GM12874 (cell line): ENCODE measurements around the gene CCDC85C.

Experiments used
- TF ChIP-seq, protein P1 (sequence below): IDR thresholded peaks from 2 replicates; pipeline ENCODE4 v1.5.1; 2011; ENCODE audit warnings: low read depth, mild to moderate bottlenecking, control low read depth, low read length, moderate library complexity; ENCODE audit not compliant: insufficient read depth

CCDC85C gene

DNA sequence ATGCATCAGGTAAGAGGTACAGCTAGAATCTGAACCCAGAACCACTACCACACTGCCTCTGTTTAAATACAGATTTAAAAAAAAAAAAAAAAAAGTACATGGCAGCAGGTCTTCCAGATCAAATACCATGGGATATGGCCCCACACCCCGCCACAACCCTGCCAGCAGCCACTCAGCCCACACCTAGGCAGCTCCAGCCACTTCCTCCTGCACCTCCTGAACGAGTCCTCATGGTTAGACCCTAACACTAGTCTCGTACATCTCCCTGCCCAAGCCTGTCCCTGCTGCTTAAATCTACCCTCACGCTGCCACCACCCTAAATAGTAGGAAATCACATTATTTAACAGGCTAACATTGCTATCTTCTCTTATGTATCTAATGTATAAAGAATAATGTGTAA, 135.9 kb downstream of the CCDC85C start:
- TF ChIP-seq, protein P1, sequence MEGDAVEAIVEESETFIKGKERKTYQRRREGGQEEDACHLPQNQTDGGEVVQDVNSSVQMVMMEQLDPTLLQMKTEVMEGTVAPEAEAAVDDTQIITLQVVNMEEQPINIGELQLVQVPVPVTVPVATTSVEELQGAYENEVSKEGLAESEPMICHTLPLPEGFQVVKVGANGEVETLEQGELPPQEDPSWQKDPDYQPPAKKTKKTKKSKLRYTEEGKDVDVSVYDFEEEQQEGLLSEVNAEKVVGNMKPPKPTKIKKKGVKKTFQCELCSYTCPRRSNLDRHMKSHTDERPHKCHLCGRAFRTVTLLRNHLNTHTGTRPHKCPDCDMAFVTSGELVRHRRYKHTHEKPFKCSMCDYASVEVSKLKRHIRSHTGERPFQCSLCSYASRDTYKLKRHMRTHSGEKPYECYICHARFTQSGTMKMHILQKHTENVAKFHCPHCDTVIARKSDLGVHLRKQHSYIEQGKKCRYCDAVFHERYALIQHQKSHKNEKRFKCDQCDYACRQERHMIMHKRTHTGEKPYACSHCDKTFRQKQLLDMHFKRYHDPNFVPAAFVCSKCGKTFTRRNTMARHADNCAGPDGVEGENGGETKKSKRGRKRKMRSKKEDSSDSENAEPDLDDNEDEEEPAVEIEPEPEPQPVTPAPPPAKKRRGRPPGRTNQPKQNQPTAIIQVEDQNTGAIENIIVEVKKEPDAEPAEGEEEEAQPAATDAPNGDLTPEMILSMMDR = no peak

DNA sequence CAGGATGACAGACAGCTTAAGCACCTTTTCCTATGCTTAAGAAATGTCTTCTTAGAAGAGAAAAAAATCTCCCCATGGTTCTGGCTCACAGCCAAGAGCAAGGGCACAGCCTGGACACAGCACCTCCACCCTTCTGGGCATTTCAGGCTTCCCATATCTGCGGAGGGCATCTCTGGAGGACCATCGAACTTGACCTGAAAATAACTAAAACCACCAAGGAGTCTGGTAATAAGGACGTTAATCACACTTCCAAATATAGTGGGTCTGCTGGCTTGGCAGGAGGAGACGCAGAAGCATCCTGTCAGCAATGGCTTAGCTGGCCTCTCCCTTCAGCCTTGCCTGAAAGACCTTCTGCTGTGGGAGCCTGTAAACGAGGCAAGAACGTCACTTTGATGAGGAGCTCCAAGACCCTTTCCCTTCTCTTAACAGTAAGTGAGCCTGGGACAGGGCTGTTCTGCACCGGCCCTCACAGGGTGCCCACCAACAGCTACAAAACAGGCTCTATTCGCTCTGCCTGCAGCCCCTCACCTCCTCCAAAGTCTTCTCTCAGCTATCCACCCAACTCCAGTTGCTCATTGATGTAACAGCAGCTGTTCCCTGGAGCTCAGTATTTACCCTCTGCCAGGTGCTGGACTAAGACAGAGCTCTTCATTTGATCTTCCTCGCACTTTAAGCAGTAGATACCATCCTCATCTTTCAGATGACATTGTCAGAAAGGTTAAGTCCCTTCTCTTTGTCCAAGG, 136.5 kb downstream of the CCDC85C start:
- TF ChIP-seq, protein P1 = no peak

DNA sequence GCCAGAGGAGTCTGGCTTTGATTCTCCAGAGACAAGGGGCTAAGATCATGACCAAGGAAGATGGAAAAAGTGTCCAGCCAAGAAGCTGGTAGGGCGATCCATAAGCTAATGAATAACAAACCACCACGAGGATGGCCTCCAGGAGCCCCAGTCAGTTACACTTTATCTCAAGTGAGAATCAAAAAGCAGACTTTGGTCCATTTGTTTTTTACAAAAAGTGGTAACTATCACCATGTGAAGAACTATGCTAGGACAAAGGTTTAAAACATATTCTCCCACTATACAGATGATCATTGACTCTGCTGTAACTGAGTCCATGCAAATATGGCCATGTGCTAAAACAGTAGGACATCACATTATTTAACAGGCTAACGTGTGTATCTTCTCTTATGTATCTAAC, 137.2 kb downstream of the CCDC85C start:
- TF ChIP-seq, protein P1 = no peak

DNA sequence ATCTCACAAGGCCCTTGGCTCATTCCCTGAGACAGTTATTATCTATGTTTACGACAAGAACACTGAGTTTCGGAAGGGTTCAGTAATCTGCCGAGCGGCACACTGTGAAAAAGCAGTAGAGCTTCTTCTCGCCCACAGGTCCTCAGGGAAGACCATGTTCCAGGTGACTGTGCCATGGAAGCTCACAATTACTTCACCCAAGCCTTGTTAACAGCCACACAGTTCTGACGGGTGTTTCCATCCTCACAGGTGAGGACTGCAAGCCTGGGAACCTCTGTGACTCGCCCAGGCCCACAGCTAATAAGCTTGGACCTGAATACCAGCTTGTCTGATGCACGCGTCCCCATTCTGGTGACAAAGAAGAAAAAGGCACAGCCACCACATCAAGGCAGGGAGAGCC, 138.7 kb downstream of the CCDC85C start:
- TF ChIP-seq, protein P1 = no peak

DNA sequence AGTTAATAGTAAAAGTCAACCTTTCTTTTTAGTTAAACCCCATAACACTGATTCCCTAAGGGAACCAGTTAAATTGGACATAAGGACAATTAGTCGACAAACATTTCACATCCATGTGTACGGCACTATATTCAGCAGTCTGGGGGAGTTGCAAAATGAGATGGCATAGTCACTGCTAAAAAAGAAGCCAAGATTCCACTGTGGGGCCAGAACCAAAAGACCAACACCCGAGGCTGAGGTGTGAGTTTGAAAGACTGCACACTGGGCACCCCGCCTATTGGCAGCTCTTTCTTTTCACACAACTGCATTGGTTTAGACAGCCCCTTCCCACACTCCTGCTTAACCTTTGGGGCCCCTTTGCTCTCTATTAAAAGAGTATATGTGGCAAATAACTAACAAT, 140.0 kb downstream of the CCDC85C start:
- TF ChIP-seq, protein P1 = no peak

DNA sequence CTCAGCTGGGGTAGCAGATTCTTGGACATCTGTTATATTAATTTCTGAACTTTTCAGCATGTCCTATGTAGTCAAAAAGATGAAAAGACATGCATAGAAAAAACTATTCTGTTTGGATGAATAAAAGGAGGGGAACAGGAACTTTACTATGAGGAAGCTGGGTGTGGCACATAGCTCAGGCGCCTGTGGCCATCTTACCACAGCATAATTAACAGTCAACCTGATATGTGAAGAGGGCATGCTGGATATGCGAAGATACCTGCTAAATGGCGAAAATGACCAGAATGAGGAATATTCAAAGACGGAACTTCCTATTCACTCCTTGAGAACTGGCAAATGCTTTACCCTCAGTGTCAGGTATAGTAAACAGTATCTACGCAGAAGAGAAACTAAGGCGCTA, 141.8 kb downstream of the CCDC85C start:
- TF ChIP-seq, protein P1 = no peak

DNA sequence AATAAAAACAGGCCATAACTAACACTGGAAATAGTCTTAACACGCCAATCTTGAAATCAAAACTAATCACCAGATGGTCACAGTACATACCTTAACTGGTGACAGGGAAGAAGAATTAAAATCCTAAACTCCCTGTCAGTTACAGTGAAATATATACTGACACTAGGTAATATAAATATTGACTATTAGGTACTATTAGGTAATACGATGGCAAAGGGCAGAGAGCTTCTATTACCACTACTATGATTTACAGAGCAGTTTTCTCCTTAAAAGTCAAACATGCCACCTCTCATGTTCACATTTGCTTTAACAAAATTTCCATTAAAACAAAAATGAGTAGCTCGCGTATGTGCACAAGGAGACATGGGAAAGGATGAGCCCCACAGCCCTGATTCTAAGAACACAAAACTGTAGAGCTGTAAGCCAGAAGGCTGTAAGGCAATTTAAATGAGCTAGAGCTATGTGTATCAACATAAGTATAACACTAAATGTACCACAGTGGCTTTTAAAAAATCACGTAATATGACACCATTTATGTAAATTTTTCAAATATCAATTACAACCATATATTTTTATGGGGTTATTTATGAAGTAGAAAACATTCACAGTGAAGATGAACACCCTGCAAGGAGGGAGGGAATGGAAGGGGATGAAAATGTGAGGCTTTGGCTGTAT, 142.5 kb downstream of the CCDC85C start:
- TF ChIP-seq, protein P1 = no peak
